H9 (cell line): ENCODE measurements around the gene HOXB8. TPM values are rescaled to one million over a fixed set of nuclear protein-coding genes. Genes with fewer than 3 reads are reported as not detected.

Experiments used
- DNase-seq: peaks from one replicate; pipeline ENCODE4 v3.0.0-alpha.2; 2017
- H2AFZ ChIP-seq: one replicate; pipeline ENCODE4 v1.6.1; 2013; ENCODE audit warnings: mild to moderate bottlenecking, low read length, control low read depth, moderate library complexity
- H2AK5ac ChIP-seq: 2 replicates; pipeline ENCODE4 v1.6.1; 2013; ENCODE audit warnings: low read length, control low read depth, mixed read lengths; ENCODE audit not compliant: insufficient read length
- H2BK120ac ChIP-seq: one replicate; pipeline ENCODE4 v1.6.1; 2013; ENCODE audit warnings: low read depth, mild to moderate bottlenecking, low read length, control low read depth, inconsistent platforms; ENCODE audit not compliant: poor library complexity, severe bottlenecking
- H2BK12ac ChIP-seq: 2 replicates; pipeline ENCODE4 v1.6.1; 2013; ENCODE audit warnings: low read length, control low read depth, mixed read lengths, low read depth; ENCODE audit not compliant: insufficient read length
- H2BK15ac ChIP-seq: 2 replicates; pipeline ENCODE4 v1.6.1; 2013; ENCODE audit warnings: low read depth, low read length, control low read depth
- H2BK20ac ChIP-seq: one replicate; pipeline ENCODE4 v1.6.1; 2013; ENCODE audit warnings: low read depth, mild to moderate bottlenecking, low read length, control low read depth, inconsistent platforms; ENCODE audit not compliant: poor library complexity, severe bottlenecking
- H2BK5ac ChIP-seq: 2 replicates; pipeline ENCODE4 v1.6.1; 2013; ENCODE audit warnings: low read length, control low read depth, mixed read lengths; ENCODE audit not compliant: insufficient read length
- H3K14ac ChIP-seq: 2 replicates; pipeline ENCODE4 v1.6.1; 2013; ENCODE audit warnings: low read length, control low read depth; ENCODE audit not compliant: insufficient read depth
- H3K18ac ChIP-seq: 2 replicates; pipeline ENCODE4 v1.6.1; 2013; ENCODE audit warnings: low read depth, mild to moderate bottlenecking, mixed read lengths, low read length, control low read depth; ENCODE audit not compliant: insufficient read length
- H3K23ac ChIP-seq: 2 replicates; pipeline ENCODE4 v1.6.1; 2013; ENCODE audit warnings: low read length, control low read depth, mixed read lengths, low read depth; ENCODE audit not compliant: insufficient read length
- H3K23me2 ChIP-seq: 2 replicates; pipeline ENCODE4 v1.6.1; 2013; ENCODE audit warnings: low read depth, mild to moderate bottlenecking, mixed read lengths, low read length, control low read depth; ENCODE audit not compliant: insufficient read length, poor library complexity, severe bottlenecking
- H3K27ac ChIP-seq: 2 replicates; pipeline ENCODE4 v1.5.1; 2013; ENCODE audit warnings: low read length, control low read depth, mixed read lengths, low read depth; ENCODE audit not compliant: insufficient read length
- H3K27me3 ChIP-seq: 2 replicates; pipeline ENCODE4 v1.6.1; 2013; ENCODE audit warnings: low read length, control low read depth, inconsistent platforms; ENCODE audit not compliant: insufficient read depth
- H3K4ac ChIP-seq: 2 replicates; pipeline ENCODE4 v1.6.1; 2013; ENCODE audit warnings: low read depth, mild to moderate bottlenecking, control low read depth, inconsistent platforms, low read length, moderate library complexity
- H3K4me1 ChIP-seq: 2 replicates; pipeline ENCODE4 v1.6.1; 2013; ENCODE audit warnings: low read length, control low read depth, inconsistent platforms; ENCODE audit not compliant: insufficient read depth
- H3K4me2 ChIP-seq: 2 replicates; pipeline ENCODE4 v1.6.1; 2013; ENCODE audit warnings: low read length, control low read depth, mixed read lengths; ENCODE audit not compliant: insufficient read length, insufficient read depth
- H3K56ac ChIP-seq: 2 replicates; pipeline ENCODE4 v1.6.1; 2013; ENCODE audit warnings: low read depth, mild to moderate bottlenecking, mixed read lengths, low read length, control low read depth; ENCODE audit not compliant: insufficient read length
- H3K79me1 ChIP-seq: 2 replicates; pipeline ENCODE4 v1.6.1; 2013; ENCODE audit warnings: low read depth, mild to moderate bottlenecking, moderate library complexity, low read length, control low read depth, inconsistent platforms; ENCODE audit not compliant: insufficient read depth, poor library complexity, severe bottlenecking
- H3K79me2 ChIP-seq: 2 replicates; pipeline ENCODE4 v1.6.1; 2013; ENCODE audit warnings: low read length, control low read depth, inconsistent platforms; ENCODE audit not compliant: insufficient read depth
- H3K9ac ChIP-seq: 2 replicates; pipeline ENCODE4 v1.6.1; 2013; ENCODE audit warnings: low read length, control low read depth, mixed read lengths; ENCODE audit not compliant: insufficient read length; ENCODE audit errors: extremely low read depth
- H3K9me3 ChIP-seq: one replicate; pipeline ENCODE4 v1.6.1; 2013; ENCODE audit warnings: low read depth, low read length, inconsistent platforms; ENCODE audit not compliant: control insufficient read depth
- H3T11ph ChIP-seq: one replicate; pipeline ENCODE4 v1.6.1; 2013; ENCODE audit warnings: mild to moderate bottlenecking, low read length, control low read depth, inconsistent platforms
- H4K20me1 ChIP-seq: one replicate; pipeline ENCODE4 v1.6.1; 2013; ENCODE audit not compliant: control insufficient read depth, insufficient read length, insufficient read depth
- H4K5ac ChIP-seq: 2 replicates; pipeline ENCODE4 v1.6.1; 2013; ENCODE audit warnings: low read depth, mild to moderate bottlenecking, mixed read lengths, low read length, control low read depth; ENCODE audit not compliant: insufficient read length
- H4K8ac ChIP-seq: replicated peaks from 2 replicates; pipeline ENCODE4 v1.6.1; 2013; ENCODE audit warnings: low read length, control low read depth, mixed read lengths, low read depth; ENCODE audit not compliant: insufficient read length
- H4K91ac ChIP-seq: 2 replicates; pipeline ENCODE4 v1.6.1; 2013; ENCODE audit warnings: low read depth, mild to moderate bottlenecking, moderate library complexity, mixed read lengths, low read length, control low read depth; ENCODE audit not compliant: insufficient read length
- H3K27ac Mint-ChIP-seq, 3 experiments: 2 replicates in 2 of 3; 3 replicates in 1 of 3; pipeline ENCODE4 v1.8.0; 2020 to 2021; ENCODE audit warnings: mixed read lengths in 3 of 3, mild to moderate bottlenecking in 1 of 3, moderate library complexity in 1 of 3
- H3K27me3 Mint-ChIP-seq: 2 replicates; pipeline ENCODE4 v1.8.0; 2021; ENCODE audit warnings: low read depth, mild to moderate bottlenecking, moderate library complexity, mixed read lengths
- H3K36me3 Mint-ChIP-seq, 3 experiments: 2 replicates in 2 of 3; 3 replicates in 1 of 3; pipeline ENCODE4 v1.8.0; 2020 to 2021; ENCODE audit warnings: low read depth in 3 of 3, mixed read lengths in 3 of 3; ENCODE audit not compliant: insufficient read depth in 1 of 3
- H3K4me1 Mint-ChIP-seq, 2 experiments: 2 replicates each; pipeline ENCODE4 v1.8.0; 2020; ENCODE audit warnings: mixed read lengths in 2 of 2
- H3K4me3 Mint-ChIP-seq, 2 experiments: 2 replicates in 1 of 2; 3 replicates in 1 of 2; pipeline ENCODE4 v1.8.0; 2020 to 2021; ENCODE audit warnings: mild to moderate bottlenecking in 2 of 2, mixed read lengths in 2 of 2, moderate library complexity in 1 of 2
- H3K9me3 Mint-ChIP-seq, 2 experiments: 2 replicates in 1 of 2; 3 replicates in 1 of 2; pipeline ENCODE4 v1.8.0; 2020; ENCODE audit warnings: mild to moderate bottlenecking in 2 of 2, mixed read lengths in 2 of 2, moderate library complexity in 1 of 2
- CTCF ChIP-seq: fragments of 200-600 bp; sonication (generic); conservative IDR thresholded peaks from 3 replicates; pipeline ENCODE4 v1.8.0; 2021; ENCODE audit warnings: antibody characterized with exemption, mild to moderate bottlenecking
- WGBS: extraction: QIAGEN DNeasy Blood & Tissue Kit; methylation state at CpG from one replicate; pipeline ENCODE4 v1.1.7; 2013; ENCODE audit warnings: missing lambda C conversion rate, low lambda C conversion rate, mixed read lengths; ENCODE audit not compliant: insufficient read length; ENCODE audit errors: extremely low coverage; 5-methylcytosine and 5-hydroxymethylcytosine counted together
- total RNA-seq: library from RNA; stranded (reverse); gene quantifications from 2 replicates; pipeline ENCODE4 v1.2.1, GENCODE V29; 2021

HOXB8 gene
- total RNA-seq, 1 experiment from 2014 or later, result not detected

DNA sequence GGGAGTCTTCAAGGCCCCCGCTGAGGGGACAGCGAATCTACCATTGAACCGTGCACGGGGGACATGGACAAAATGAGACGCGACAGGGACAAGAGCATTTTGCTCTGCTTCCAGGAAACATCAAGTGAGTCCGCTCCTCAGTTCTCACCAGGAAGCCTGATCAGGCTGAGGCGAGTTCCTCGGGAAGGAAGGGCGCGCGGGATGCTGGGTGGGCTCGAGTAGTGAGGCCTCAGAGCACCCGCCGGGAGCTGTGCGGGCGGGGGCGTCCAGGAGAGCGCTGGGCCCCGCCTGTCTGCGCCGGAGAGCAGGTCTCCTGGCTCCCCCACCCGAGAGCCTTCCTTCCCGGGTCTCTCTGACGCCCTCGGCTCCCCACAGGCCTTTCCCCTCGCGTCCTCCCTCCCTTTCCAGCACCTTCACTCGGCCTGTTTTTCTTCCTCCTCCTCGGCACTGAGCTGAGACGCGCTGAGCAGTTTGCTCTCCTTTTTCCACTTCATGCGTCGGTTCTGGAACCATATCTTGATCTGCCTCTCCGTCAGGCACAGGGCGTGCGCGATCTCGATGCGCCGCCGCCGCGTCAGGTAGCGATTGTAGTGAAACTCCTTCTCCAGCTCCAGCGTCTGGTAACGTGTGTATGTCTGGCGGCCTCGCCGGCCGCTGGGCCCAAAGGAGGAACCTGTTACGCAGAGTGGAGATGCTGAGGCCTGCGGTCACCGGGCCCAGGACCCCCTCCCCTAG, 18.9 kb downstream of the HOXB8 start:
- Mint-ChIP-seq H3K4me3 (peak overlapping the region in 1 of 2 experiments; percentile 60; a peak in 2 of 5 replicates), H3K9me3 (peaks cover 4 to 21% of the 10 kb centered on the region in 2 experiments; a peak in 2 of 5 replicates), H3K27me3 (peaks cover 100% of the 10 kb centered on the region), H3K36me3 (no peaks in the 10 kb centered on the region), H3K27ac (no peak overlapping the region; a peak in 1 of 7 replicates), H3K4me1 (peaks cover 8 to 34% of the 10 kb centered on the region in 2 experiments)
- Histone ChIP-seq H3K4me1 (no peaks in the 10 kb centered on the region), H3K14ac (no peak overlapping the region), H2BK12ac (no peak overlapping the region), H4K8ac (no peak overlapping the region), H3K4me2 (no peak overlapping the region), H2BK120ac (no peak overlapping the region), H2AFZ (no peak overlapping the region), H2BK20ac (no peak overlapping the region), H3K27me3 (peaks cover 99% of the 10 kb centered on the region), H3K23ac (no peak overlapping the region), H4K5ac (no peak overlapping the region), H3K56ac (no peak overlapping the region), H4K91ac (no peak overlapping the region), H3K79me2 (no peaks in the 10 kb centered on the region), H2AK5ac (no peak overlapping the region), H3K27ac (no peak overlapping the region), H3K18ac (no peak overlapping the region), H3K4ac (no peak overlapping the region), H3K79me1 (no peaks in the 10 kb centered on the region), H2BK5ac (no peak overlapping the region), H4K20me1 (no peaks in the 10 kb centered on the region), H3K9me3 (no peaks in the 10 kb centered on the region), H3T11ph (no peak overlapping the region), H2BK15ac (no peak overlapping the region), H3K23me2 (no peaks in the 10 kb centered on the region), H3K9ac (no peak overlapping the region)
- TF ChIP-seq CTCF, result no peak
- WGBS, result no CpG with 5 or more reads among the region's 54 CpGs
- DNase-seq, result no peak
